Lower lobe of right lung (tissue), 2 donors: ENCODE data around the gene PLEKHH1. TPM values are rescaled to one million over a fixed set of nuclear protein-coding genes. Genes with fewer than 3 reads are reported as not detected.
"Not testable (repeated sequence)": the region's sequence is repeated elsewhere in the genome, so short reads cannot be mapped to it uniquely, and the experiment has no call there.

ENCODE experiments used
- ATAC-seq, 2 donors: fragments of 200-7000 bp; cut with Tn5 transposase; one replicate each; pipeline ENCODE4 v1.9.1; 2020 to 2022; ENCODE audit warnings: mild to moderate bottlenecking in 2 of 2, moderate library complexity in 2 of 2
- DNase-seq: peaks from one replicate; pipeline ENCODE4 v3.0.0-alpha.2; 2020
- H3K27ac ChIP-seq: fragments of 200-600 bp; one replicate; pipeline ENCODE4 v1.8.0; 2022
- H3K27me3 ChIP-seq: fragments of 200-600 bp; one replicate; pipeline ENCODE4 v1.8.0; 2022; ENCODE audit warnings: low read depth
- H3K36me3 ChIP-seq: fragments of 200-600 bp; one replicate; pipeline ENCODE4 v1.8.0; 2022; ENCODE audit warnings: mild to moderate bottlenecking
- H3K4me1 ChIP-seq: fragments of 200-600 bp; one replicate; pipeline ENCODE4 v1.8.0; 2022
- H3K4me3 ChIP-seq: fragments of 200-600 bp; one replicate; pipeline ENCODE4 v1.8.0; 2022; ENCODE audit warnings: mild to moderate bottlenecking
- H3K9me3 ChIP-seq: fragments of 200-600 bp; one replicate; pipeline ENCODE4 v1.8.0; 2022
- CTCF ChIP-seq: fragments of 200-600 bp; IDR thresholded peaks from one replicate; pipeline ENCODE4 v1.8.0; 2022; ENCODE audit warnings: antibody characterized with exemption, mild to moderate bottlenecking
- intact Hi-C: fragments of 100-400 bp; cut with DNase I; formaldehyde crosslinking; loops from one replicate; pipeline ENCODE4 v1.11.0; 2022
- total RNA-seq: library from RNA; stranded (reverse); fragmentation: NEBNext Ultra II Directional; extraction: Animal tissue kit (Norgen Biotek cat#: 25700); gene quantifications from one replicate; pipeline ENCODE4 v1.2.1, GENCODE V29; 2021
- donor health status: DM: no; HTN: yes; CAD: no; lungs with severe emphysema.

PLEKHH1 gene
- total RNA-seq, 1 donor from 2014 or later: 4.6 TPM

- Histone ChIP-seq H3K27ac (no peak overlapping the region), H3K36me3 (no peaks in the 10 kb centered on the region), H3K4me3 (no peak overlapping the region), H3K27me3 (peaks cover 20% of the 10 kb centered on the region), H3K4me1 (peaks cover 15% of the 10 kb centered on the region), H3K9me3 (no peaks in the 10 kb centered on the region)
- ATAC-seq (no peak), DNase-seq (no peak)
- TF ChIP-seq CTCF: no peak
- intact Hi-C loops: no loop called here
Measured at GRCh38 chr14:67536087-67536486, 3.0 kb downstream of the PLEKHH1 start.

GRCh38 chr14:67537736-67538135 lies 4.6 kb downstream of the PLEKHH1 start:
- no peaks in the 10 kb centered on the region for H3K36me3 ChIP-seq
- DNase-seq: no peak
- H3K27ac ChIP-seq: no peak overlapping the region
- intact Hi-C loops: no loop called here
- H3K4me3 ChIP-seq: no peak overlapping the region
- peaks cover 6% of the 10 kb centered on the region for H3K4me1 ChIP-seq
- ATAC-seq: no peak
- no peaks in the 10 kb centered on the region for H3K9me3 ChIP-seq
- no peak for TF ChIP-seq CTCF
- peaks cover 15% of the 10 kb centered on the region for H3K27me3 ChIP-seq

- no peak for ATAC-seq
- no peak for DNase-seq
- Histone ChIP-seq H3K4me1 (peaks cover 3% of the 10 kb centered on the region), H3K27me3 (peaks cover 14% of the 10 kb centered on the region), H3K9me3 (no peaks in the 10 kb centered on the region), H3K4me3 (no peak overlapping the region), H3K27ac (no peak overlapping the region), H3K36me3 (no peaks in the 10 kb centered on the region)
- intact Hi-C loops: no loop called here
- TF ChIP-seq CTCF: no peak
Measured at GRCh38 chr14:67538501-67538900, 5.4 kb downstream of the PLEKHH1 start.

- H3K36me3 ChIP-seq: no peaks in the 10 kb centered on the region
- no peak overlapping the region for H3K27ac ChIP-seq
- H3K9me3 ChIP-seq: no peaks in the 10 kb centered on the region
- ATAC-seq: no peak
- no peak for TF ChIP-seq CTCF
- H3K4me1 ChIP-seq: no peaks in the 10 kb centered on the region
- no peak for DNase-seq
- peaks cover 7% of the 10 kb centered on the region for H3K27me3 ChIP-seq
- H3K4me3 ChIP-seq: no peak overlapping the region
- intact Hi-C loops: no loop called here
Measured at GRCh38 chr14:67539116-67539515, 6.0 kb downstream of the PLEKHH1 start.

GRCh38 chr14:67541448-67542387 lies 8.6 kb downstream of the PLEKHH1 start:
- no peak overlapping the region for H3K27ac ChIP-seq

GRCh38 chr14:67542620-67543019 lies 9.5 kb downstream of the PLEKHH1 start:
- H3K27ac ChIP-seq, intact Hi-C loops, H3K4me3 ChIP-seq, DNase-seq, ATAC-seq, H3K36me3 ChIP-seq, H3K9me3 ChIP-seq, H3K4me1 ChIP-seq, H3K27me3 ChIP-seq: not testable (repeated sequence)

More at GRCh38 chr14:67541448-67542387, 8.6 kb downstream of the PLEKHH1 start:
- no peak for DNase-seq
- Histone ChIP-seq H3K27me3 (no peaks in the 10 kb centered on the region), H3K4me1 (no peaks in the 10 kb centered on the region), H3K4me3 (no peak overlapping the region), H3K9me3 (no peaks in the 10 kb centered on the region), H3K36me3 (no peaks in the 10 kb centered on the region)
- no peak for ATAC-seq
- no peak for TF ChIP-seq CTCF
- intact Hi-C loops: no loop called here
